Fibroblast of the aortic adventitia (primary cell): ENCODE measurements around the gene NKX6-2. TPM values are rescaled to one million over a fixed set of nuclear protein-coding genes. Genes with fewer than 3 reads are reported as not detected.

Experiments
- DNase-seq: peaks from one replicate; pipeline ENCODE4 v3.0.0-alpha.2; 2010; ENCODE audit warnings: low read depth
- H3K4me3 ChIP-seq: 2 replicates; pipeline ENCODE4 v1.5.1; 2011; ENCODE audit warnings: low read depth, mild to moderate bottlenecking, control low read depth, low read length, moderate library complexity
- total RNA-seq: library from RNA; depleted of rRNA; stranded (reverse); fragments of >200 nt; gene quantifications from 2 replicates; pipeline ENCODE4 v1.2.3, GENCODE V29; 2012; ENCODE audit warnings: low replicate concordance
- TF ChIP-seq, protein P1 (sequence below): IDR thresholded peaks from 2 replicates; pipeline ENCODE4 v1.5.1; 2011; ENCODE audit warnings: mild to moderate bottlenecking, low read length, control low read depth, inconsistent platforms; ENCODE audit not compliant: insufficient read depth

NKX6-2 gene
- total RNA-seq, 1 donor: not detected

GRCh38 chr10:132763545-132763944 lies 22.4 kb downstream of the NKX6-2 start:
- no peak for DNase-seq
- TF ChIP-seq, protein P1, sequence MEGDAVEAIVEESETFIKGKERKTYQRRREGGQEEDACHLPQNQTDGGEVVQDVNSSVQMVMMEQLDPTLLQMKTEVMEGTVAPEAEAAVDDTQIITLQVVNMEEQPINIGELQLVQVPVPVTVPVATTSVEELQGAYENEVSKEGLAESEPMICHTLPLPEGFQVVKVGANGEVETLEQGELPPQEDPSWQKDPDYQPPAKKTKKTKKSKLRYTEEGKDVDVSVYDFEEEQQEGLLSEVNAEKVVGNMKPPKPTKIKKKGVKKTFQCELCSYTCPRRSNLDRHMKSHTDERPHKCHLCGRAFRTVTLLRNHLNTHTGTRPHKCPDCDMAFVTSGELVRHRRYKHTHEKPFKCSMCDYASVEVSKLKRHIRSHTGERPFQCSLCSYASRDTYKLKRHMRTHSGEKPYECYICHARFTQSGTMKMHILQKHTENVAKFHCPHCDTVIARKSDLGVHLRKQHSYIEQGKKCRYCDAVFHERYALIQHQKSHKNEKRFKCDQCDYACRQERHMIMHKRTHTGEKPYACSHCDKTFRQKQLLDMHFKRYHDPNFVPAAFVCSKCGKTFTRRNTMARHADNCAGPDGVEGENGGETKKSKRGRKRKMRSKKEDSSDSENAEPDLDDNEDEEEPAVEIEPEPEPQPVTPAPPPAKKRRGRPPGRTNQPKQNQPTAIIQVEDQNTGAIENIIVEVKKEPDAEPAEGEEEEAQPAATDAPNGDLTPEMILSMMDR: no peak
- no peak overlapping the region for H3K4me3 ChIP-seq

DNA sequence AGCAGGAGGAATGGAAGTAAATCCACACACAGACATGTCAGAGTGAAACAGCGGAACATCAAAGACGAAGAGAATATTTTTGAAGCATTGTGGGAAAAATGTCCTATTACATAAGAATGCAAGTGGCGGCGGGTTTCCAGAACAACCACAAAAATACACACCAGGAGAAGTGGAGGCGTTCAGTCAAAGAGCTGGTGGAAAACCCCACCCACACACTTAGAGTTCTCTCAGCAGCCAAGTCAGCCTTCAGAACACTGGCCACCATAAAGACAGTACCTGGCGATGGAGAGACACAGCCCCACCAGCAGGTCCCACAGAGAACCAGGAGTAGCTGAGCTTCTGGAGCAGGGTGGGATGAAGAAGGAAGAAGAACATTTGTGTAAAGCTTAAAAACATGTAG lies 23.7 kb downstream of the NKX6-2 start:
- TF ChIP-seq, protein P1: no peak
- no peak for DNase-seq
- no peak overlapping the region for H3K4me3 ChIP-seq

GRCh38 chr10:132761395-132762060 lies 24.4 kb downstream of the NKX6-2 start:
- H3K4me3 ChIP-seq: no peak overlapping the region
- TF ChIP-seq, protein P1: no peak
- DNase-seq: no peak

GRCh38 chr10:132758865-132759264 lies 27.1 kb downstream of the NKX6-2 start:
- no peak overlapping the region for H3K4me3 ChIP-seq
- TF ChIP-seq, protein P1: no peak
- DNase-seq: no peak

DNA sequence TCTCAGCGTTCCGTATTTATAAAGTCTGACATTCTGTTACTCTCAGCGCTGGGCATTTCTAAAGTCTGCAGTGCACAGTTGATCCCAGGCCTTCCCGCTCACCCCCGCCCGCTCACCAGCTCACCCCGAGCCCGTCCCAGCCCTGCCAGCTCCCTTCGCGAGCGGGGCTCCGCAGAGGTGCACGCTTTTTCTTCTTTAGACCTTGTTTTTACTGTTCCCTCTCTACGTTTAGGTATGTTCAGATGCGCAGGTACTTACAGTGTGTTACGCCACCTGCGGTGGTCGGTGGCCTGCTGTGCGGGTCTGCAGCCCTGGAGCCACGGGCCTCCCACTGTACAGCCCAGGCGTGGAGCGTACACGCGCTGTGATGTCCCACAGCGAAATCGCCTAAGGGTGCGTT lies 28.8 kb downstream of the NKX6-2 start:
- TF ChIP-seq, protein P1: no peak
- DNase-seq: no peak
- no peak overlapping the region for H3K4me3 ChIP-seq

- no peak overlapping the region for H3K4me3 ChIP-seq
- DNase-seq: no peak
- TF ChIP-seq, protein P1: no peak
These were observed 29.4 kb downstream of the NKX6-2 start for GRCh38 chr10:132756591-132756990.
